Heart left ventricle (tissue), 16 donors: ENCODE data around the gene KRT8. TPM values are rescaled to one million over a fixed set of nuclear protein-coding genes. Genes with fewer than 3 reads are reported as not detected.

Source experiments
- ATAC-seq, 4 donors: fragments of 200-7000 bp; cut with Tn5 transposase; one replicate each; pipeline ENCODE4 v1.9.1; 2020 to 2022; ENCODE audit warnings: moderate library complexity in 4 of 4, mild to moderate bottlenecking in 3 of 4, moderate number of reproducible peaks in 1 of 4
- DNase-seq, 5 donors: peaks; one replicate each; pipeline ENCODE4 v3.0.0-alpha.2; 2020
- H3K27ac ChIP-seq, 12 donors: fragments of 200-600 bp; sonication (generic) in 4 of 12; one replicate each; pipeline versions ENCODE4 v1.5.0 to v1.8.0; 2016 to 2022; ENCODE audit warnings: mild to moderate bottlenecking in 2 of 12
- H3K27me3 ChIP-seq, 9 donors: fragments of 200-600 bp; sonication (generic) in 2 of 9; one replicate each; pipeline versions ENCODE4 v1.5.1 to v1.8.0; 2016 to 2022; ENCODE audit warnings: mild to moderate bottlenecking in 3 of 9
- H3K36me3 ChIP-seq, 9 donors: fragments of 200-600 bp; sonication (generic) in 2 of 9; one replicate each; pipeline versions ENCODE4 v1.5.0 to v1.8.0; 2018 to 2022; ENCODE audit warnings: mild to moderate bottlenecking in 2 of 9
- H3K4me1 ChIP-seq, 12 donors: fragments of 200-600 bp; sonication (generic) in 4 of 12; one replicate each; pipeline versions ENCODE4 v1.5.0 to v1.8.0; 2016 to 2022; ENCODE audit warnings: mild to moderate bottlenecking in 3 of 12
- H3K4me3 ChIP-seq, 12 donors: fragments of 200-600 bp; sonication (generic) in 4 of 12; one replicate each; pipeline versions ENCODE4 v1.5.0 to v1.8.0; 2017 to 2022; ENCODE audit warnings: mild to moderate bottlenecking in 9 of 12, moderate library complexity in 4 of 12
- H3K9me3 ChIP-seq, 12 donors: fragments of 200-600 bp; sonication (generic) in 4 of 12; one replicate each; pipeline versions ENCODE4 v1.5.0 to v1.8.0; 2016 to 2022; ENCODE audit warnings: mild to moderate bottlenecking in 1 of 12
- POLR2A ChIP-seq, 2 donors: fragments of 450-650 bp; IDR thresholded peaks; one replicate each; pipeline ENCODE4 v1.6.1; 2017; ENCODE audit warnings: antibody characterized with exemption in 2 of 2, mild to moderate bottlenecking in 2 of 2, moderate library complexity in 2 of 2
- WGBS, 4 donors: extraction: QIAGEN DNeasy Blood & Tissue Kit in 2 of 4; methylation state at CpG; one replicate each; pipeline versions ENCODE4 v1.1.5 to v1.1.7; 2013 to 2018; 5-methylcytosine and 5-hydroxymethylcytosine counted together
- intact Hi-C, 10 donors: fragments of 100-400 bp; cut with DNase I; formaldehyde crosslinking; loops; one replicate each; pipeline versions ENCODE4 v1.11.1 to v1.14.2; 2022
- polyA plus RNA-seq, 2 donors: library from polyadenylated mRNA; stranded (reverse); fragments of 200-250 nt; gene quantifications; one replicate each; pipeline ENCODE4 v1.2.3, GENCODE V29; 2013
- total RNA-seq, 9 donors: library from RNA; depleted of rRNA in 2 of 9; stranded (reverse); fragments of >200 nt in 2 of 9; fragmentation: NEBNext Ultra II Directional in 3 of 9; extraction: Animal tissue kit (Norgen Biotek cat#: 25700) in 3 of 9; gene quantifications; one replicate each; pipeline versions ENCODE4 v1.1.0 to v1.2.4, GENCODE V29; 2016 to 2023
- TF ChIP-seq, protein P1 (sequence below), 12 donors: fragments of 200-600 bp; sonication (generic) in 4 of 12; IDR thresholded peaks; one replicate each; pipeline versions ENCODE4 v1.5.0 to v1.8.0; 2018 to 2022; ENCODE audit warnings: antibody characterized with exemption in 12 of 12, mild to moderate bottlenecking in 5 of 12
- donor health status: ischemic (EF 13 %, LVEDD 7.1; RV severe dilation, severe dysfunction).
- donor health status: healthy with polysubstance abuse.
- donor health status: DM: no; HTN: yes; CAD: no.
- donor health status: DM: no; HTN: no; CAD: no.
- donor health status: ischemic (EF 25% LVEDD 6.9; RV normal size, moderate dysfunction).
- donor health status: ischemic (EF 25% LVEDD 5.7; RV mildly dilated, moderate dysfunction).
- donor health status: healthy.
- donor health status: DM: yes; HTN: yes; CAD: no.
- donor health status: ischemic (EF 35%, LVEDD 5.7; RV mildly dilated, moderate dysfunction).
- donor health status: nonischemic (EF 11% LVEDD 7.7; RV severe dilation, severe dysfunction).
- donor health status: DM: yes; HTN: yes; CAD: no.
- donor health status: PGD.
- donor health status: ischemic (EF 29% LVEDD 5.4; RV normal size, mild dysfunction).
- donor health status: nonischemic (EF 23%, LVEDD 6.1; RV moderate dilation, normal function).

Gene KRT8
- total and polyA plus RNA-seq, 11 donors = 79.9 to 227 (median 127) TPM

DNA sequence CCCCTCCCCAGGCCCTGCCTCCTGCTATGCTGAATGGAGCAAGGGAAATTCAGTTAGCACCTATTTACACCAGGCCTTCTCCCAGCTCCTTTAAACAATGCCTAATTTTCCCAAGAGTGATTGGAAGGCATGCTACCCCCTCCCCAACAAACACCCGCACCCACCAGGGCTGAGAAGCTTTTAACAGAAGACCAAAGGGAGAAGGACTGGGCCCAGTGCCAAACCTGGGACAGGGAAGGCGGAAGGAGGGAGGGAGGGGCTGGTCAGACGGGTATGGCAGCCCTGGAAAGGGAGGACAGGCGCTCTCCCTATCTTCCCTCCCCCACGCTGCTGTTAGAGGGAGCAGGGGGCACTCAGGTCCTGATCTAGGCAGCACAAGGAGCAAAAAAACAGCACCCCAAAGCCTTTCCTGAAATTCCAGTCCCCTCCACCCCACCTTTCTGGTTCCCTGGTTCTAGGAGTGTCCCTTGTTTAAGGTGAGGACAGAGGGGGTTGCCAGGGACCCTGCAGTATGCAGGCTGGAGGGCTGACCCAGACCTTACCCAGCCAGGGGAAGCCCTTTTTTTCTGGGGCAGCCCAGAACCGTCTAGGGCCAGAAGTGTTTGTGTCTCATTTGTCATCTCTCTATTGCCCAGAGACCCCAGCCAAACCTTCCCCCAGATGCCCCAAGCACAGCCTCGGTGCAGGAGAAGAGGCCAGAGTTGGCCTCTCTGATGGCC, 2.4 kb upstream of the KRT8 start:
- Histone ChIP-seq H3K9me3 (no peaks in the 10 kb centered on the region), H3K4me3 (no peak overlapping the region), H3K36me3 (no peaks in the 10 kb centered on the region), H3K27me3 (peaks cover 0 to 3% (median 0%) of the 10 kb centered on the region in 9 donors), H3K4me1 (peaks cover 0 to 20% (median 0%) of the 10 kb centered on the region in 12 donors), H3K27ac (no peak overlapping the region)
- DNase-seq (peak in 2 of 5 donors; percentile 26 to 50), ATAC-seq (no peak)
- no peak for TF ChIP-seq POLR2A (IDR thresholded peaks at IDR 0.05)
- TF ChIP-seq, protein P1, sequence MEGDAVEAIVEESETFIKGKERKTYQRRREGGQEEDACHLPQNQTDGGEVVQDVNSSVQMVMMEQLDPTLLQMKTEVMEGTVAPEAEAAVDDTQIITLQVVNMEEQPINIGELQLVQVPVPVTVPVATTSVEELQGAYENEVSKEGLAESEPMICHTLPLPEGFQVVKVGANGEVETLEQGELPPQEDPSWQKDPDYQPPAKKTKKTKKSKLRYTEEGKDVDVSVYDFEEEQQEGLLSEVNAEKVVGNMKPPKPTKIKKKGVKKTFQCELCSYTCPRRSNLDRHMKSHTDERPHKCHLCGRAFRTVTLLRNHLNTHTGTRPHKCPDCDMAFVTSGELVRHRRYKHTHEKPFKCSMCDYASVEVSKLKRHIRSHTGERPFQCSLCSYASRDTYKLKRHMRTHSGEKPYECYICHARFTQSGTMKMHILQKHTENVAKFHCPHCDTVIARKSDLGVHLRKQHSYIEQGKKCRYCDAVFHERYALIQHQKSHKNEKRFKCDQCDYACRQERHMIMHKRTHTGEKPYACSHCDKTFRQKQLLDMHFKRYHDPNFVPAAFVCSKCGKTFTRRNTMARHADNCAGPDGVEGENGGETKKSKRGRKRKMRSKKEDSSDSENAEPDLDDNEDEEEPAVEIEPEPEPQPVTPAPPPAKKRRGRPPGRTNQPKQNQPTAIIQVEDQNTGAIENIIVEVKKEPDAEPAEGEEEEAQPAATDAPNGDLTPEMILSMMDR (IDR thresholded peaks at IDR 0.05) = no peak
- WGBS, 4 donors = 30 to 42% (median 31%) methylated on average over 5 to 7 of the region's 7 CpGs
- intact Hi-C loops = no loop called here

DNA sequence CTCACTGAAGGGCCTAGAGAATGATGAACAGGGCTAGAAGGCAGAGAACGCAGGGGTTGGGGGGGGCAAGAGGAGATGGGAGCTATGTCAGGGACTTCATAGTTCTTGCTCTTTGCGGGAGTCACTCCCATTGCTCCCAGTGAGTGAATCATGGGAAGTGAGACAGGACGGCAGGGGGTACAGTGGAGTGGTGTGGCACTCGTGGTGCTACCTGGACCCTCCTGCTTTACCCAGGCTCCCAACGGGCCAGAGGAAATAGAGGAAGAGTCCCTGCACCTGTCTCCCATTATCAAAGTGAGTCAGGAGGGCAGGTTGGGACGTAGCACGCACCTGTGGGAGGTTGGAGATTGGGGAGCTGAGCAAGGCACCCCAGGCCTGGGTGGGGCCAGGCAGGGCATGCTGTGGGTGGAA, 1.3 kb upstream of the KRT8 start:
- H3K4me1 ChIP-seq = peaks cover 0 to 20% (median 2%) of the 10 kb centered on the region in 12 donors
- no peak overlapping the region for H3K4me3 ChIP-seq
- H3K36me3 ChIP-seq = peaks cover 0 to 3% (median 0%) of the 10 kb centered on the region in 9 donors
- no peak overlapping the region for H3K27ac ChIP-seq
- WGBS, 4 donors = 84 to 94% (median 89%) methylated on average over 7 of the region's 7 CpGs
- TF ChIP-seq, protein P1 (IDR thresholded peaks at IDR 0.05) = no peak
- TF ChIP-seq POLR2A (IDR thresholded peaks at IDR 0.05) = no peak
- no peaks in the 10 kb centered on the region for H3K9me3 ChIP-seq
- DNase-seq = no peak
- peaks cover 0 to 3% (median 0%) of the 10 kb centered on the region in 9 donors for H3K27me3 ChIP-seq
- intact Hi-C loops = no loop called here
- no peak for ATAC-seq

DNA sequence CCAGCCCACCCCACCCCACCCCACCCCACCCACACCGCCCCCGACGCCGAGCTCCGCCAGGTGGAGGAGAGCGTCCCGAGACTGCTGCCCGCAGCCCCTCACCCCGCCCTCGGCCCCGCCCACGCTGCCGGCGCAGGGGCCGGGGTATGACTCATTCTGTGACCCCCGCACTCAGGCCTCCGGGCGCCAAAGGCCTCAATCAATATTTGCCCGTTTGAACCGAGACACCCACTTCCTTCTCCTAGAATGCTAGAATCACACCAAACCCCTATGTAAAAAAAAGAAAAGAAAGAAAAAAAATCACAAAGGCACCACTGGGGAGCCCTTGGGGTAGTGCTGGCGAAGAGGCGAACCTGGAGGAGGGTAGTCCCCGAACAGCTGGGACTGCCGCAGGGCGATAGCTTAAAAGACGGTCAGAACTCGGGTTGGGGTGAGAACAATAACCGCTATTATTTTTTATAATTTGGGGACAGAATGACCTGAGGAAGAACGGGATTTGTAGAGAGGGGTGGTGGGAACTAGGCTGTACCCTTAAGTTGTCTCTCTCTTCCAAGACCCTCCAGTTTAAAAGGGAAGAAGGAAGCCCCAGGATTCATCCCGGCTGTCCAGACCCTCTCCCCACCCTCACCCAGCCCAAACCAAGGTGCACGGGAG, 894 bp downstream of the KRT8 start:
- ATAC-seq (peak; percentile 32 to 78 (median 64)), DNase-seq (peak in 4 of 5 donors; percentile 30 to 71 (median 42))
- no peak for TF ChIP-seq POLR2A (IDR thresholded peaks at IDR 0.05)
- TF ChIP-seq, protein P1 (IDR thresholded peaks at IDR 0.05) = no peak
- Histone ChIP-seq H3K36me3 (peaks cover 0 to 15% (median 0%) of the 10 kb centered on the region in 9 donors), H3K27ac (peak overlapping the region in 10 of 12 donors; percentile 39 to 82 (median 72)), H3K4me3 (peak overlapping the region; percentile 17 to 69 (median 54)), H3K4me1 (peaks cover 0 to 20% (median 2%) of the 10 kb centered on the region in 12 donors), H3K9me3 (no peaks in the 10 kb centered on the region), H3K27me3 (peaks cover 0 to 3% (median 0%) of the 10 kb centered on the region in 9 donors)
- WGBS, 4 donors = 14 to 40% (median 23%) methylated on average over 16 to 31 of the region's 31 CpGs
- intact Hi-C loops = loop anchor here in 1 of 10 donors (5.0 kb wide), 1 partner anchor 73 kb away; no protein-coding TSS in a partner anchor
